Measurements from ENCODE around the gene RALGDS. TPM values are rescaled to one million over a fixed set of nuclear protein-coding genes. Genes with fewer than 3 reads are reported as not detected.

The RALGDS gene
- total RNA-seq, 2 experiments from 2014 or later = 23.8 to 28.2 TPM

- H3K4me1 ChIP-seq (ENCODE audit: insufficient read depth, low read length, poor library complexity, severe bottlenecking) = no peaks in the 10 kb centered on the region
- H3K9me2 ChIP-seq (ENCODE audit: insufficient read depth, low read length) = no peaks in the 10 kb centered on the region
- no peaks in the 10 kb centered on the region for H4K20me1 ChIP-seq (ENCODE audit: insufficient read depth, low read length)
- DNase-seq (ENCODE audit: low spot score) = peak; percentile 42
- intact Hi-C loops (cut with micrococcal nuclease; ENCODE audit: unreplicated experiment) = no loop called here
- no peak overlapping the region for H3K4me3 ChIP-seq (ENCODE audit: low read depth, low read length, poor library complexity, severe bottlenecking)
- no peaks in the 10 kb centered on the region for H3K9me3 ChIP-seq (ENCODE audit: low read length)
- no peak overlapping the region for H3K4me2 ChIP-seq (ENCODE audit: low read length)
- ChIA-PET POLR2A (no interaction called here), CTCF (ENCODE audit: unreplicated experiment) (no interaction called here)
- no TSS peak for BruUV-seq (replicated peaks)
- H3K27ac ChIP-seq (ENCODE audit: low read depth, low read length, poor library complexity, severe bottlenecking) = no peak overlapping the region
- no peak for TF ChIP-seq EZH2phosphoT487 (IDR thresholded peaks at IDR 0.05; ENCODE audit: borderline replicate concordance, low read depth, low read length)
- peak; percentile 67 for TF ChIP-seq CTCF (conservative IDR thresholded peaks at IDR 0.05; ENCODE audit: low read length)
- H3K36me3 ChIP-seq (ENCODE audit: insufficient read depth, low read length) = peaks cover 87% of the 10 kb centered on the region
- H2AFZ ChIP-seq (ENCODE audit: low read length) = no peak overlapping the region
- no peaks in the 10 kb centered on the region for H3K79me2 ChIP-seq (ENCODE audit: insufficient read depth, low read depth, low read length)
These were observed 72.4 kb downstream of the RALGDS start for GRCh38 chr9:133048595-133048994.

Small RNA genes lying within 50 kb of the gene (microRNA-seq; reads per million reads assigned to microRNA genes)
- gene MIR6877 (ENCODE audit: borderline replicate concordance) = 5.3 reads per million

Small RNA genes lying within 50 kb of the gene (small RNA-seq; reads per million reads assigned to genes)
- not detected for gene MIR6877

Other genes with a start within 250 kb of the RALGDS start
- gene AK8, start 243.0 kb downstream of the RALGDS start, total RNA-seq (2014; rRNA removed; shearing (Covaris generic)) = not detected in 2 replicates
- gene AK8, start 243.0 kb downstream of the RALGDS start, total RNA-seq (2022) = 0.27 TPM in 1 of 2 replicates, not detected in the other
- 0.72 and 1.1 TPM in 2 replicates for gene SPACA9, start 242.3 kb downstream of the RALGDS start, total RNA-seq (2014; rRNA removed; shearing (Covaris generic))
- gene SPACA9, start 242.3 kb downstream of the RALGDS start, total RNA-seq (2022) = 5.7 and 6.4 TPM in 2 replicates
- 17.9 and 28.7 TPM in 2 replicates for gene TSC1, start 176.6 kb downstream of the RALGDS start, total RNA-seq (2014; rRNA removed; shearing (Covaris generic))
- 66.2 and 78.7 TPM in 2 replicates for gene TSC1, start 176.6 kb downstream of the RALGDS start, total RNA-seq (2022)
- 0.50 TPM in 1 of 2 replicates, not detected in the other for gene GFI1B, start 142.5 kb downstream of the RALGDS start, total RNA-seq (2014; rRNA removed; shearing (Covaris generic))
- 3.3 and 4.9 TPM in 2 replicates for gene GFI1B, start 142.5 kb downstream of the RALGDS start, total RNA-seq (2022)
- gene GTF3C5, start 90.2 kb downstream of the RALGDS start, total RNA-seq (2014; rRNA removed; shearing (Covaris generic)) = 91.9 and 97.0 TPM in 2 replicates
- 90.3 and 91.6 TPM in 2 replicates for gene GTF3C5, start 90.2 kb downstream of the RALGDS start, total RNA-seq (2022)
- gene CEL, start 59.3 kb downstream of the RALGDS start, total RNA-seq (2014; rRNA removed; shearing (Covaris generic)) = 0.39 and 1.2 TPM in 2 replicates
- 1.4 and 1.8 TPM in 2 replicates for gene CEL, start 59.3 kb downstream of the RALGDS start, total RNA-seq (2022)
- gene GBGT1, start 42.7 kb upstream of the RALGDS start, total RNA-seq (2014; rRNA removed; shearing (Covaris generic)) = 2.1 and 2.6 TPM in 2 replicates
- 3.9 and 5.9 TPM in 2 replicates for gene GBGT1, start 42.7 kb upstream of the RALGDS start, total RNA-seq (2022)
- gene OBP2B, start 88.0 kb upstream of the RALGDS start, total RNA-seq (2014; rRNA removed; shearing (Covaris generic)) = not detected in 2 replicates
- gene OBP2B, start 88.0 kb upstream of the RALGDS start, total RNA-seq (2022) = not detected in 2 replicates
- not detected in 2 replicates for gene ABO, start 154.0 kb upstream of the RALGDS start, total RNA-seq (2014; rRNA removed; shearing (Covaris generic))
- not detected in 2 replicates for gene ABO, start 154.0 kb upstream of the RALGDS start, total RNA-seq (2022)
- gene SURF6, start 214.9 kb upstream of the RALGDS start, total RNA-seq (2014; rRNA removed; shearing (Covaris generic)) = 19.2 and 33.9 TPM in 2 replicates
- gene SURF6, start 214.9 kb upstream of the RALGDS start, total RNA-seq (2022) = 21.0 and 27.8 TPM in 2 replicates
- 39.6 and 62.1 TPM in 2 replicates for gene MED22, start 226.9 kb upstream of the RALGDS start, total RNA-seq (2014; rRNA removed; shearing (Covaris generic))
- gene MED22, start 226.9 kb upstream of the RALGDS start, total RNA-seq (2022) = 48.7 and 52.0 TPM in 2 replicates
- 2,961 and 2,981 TPM in 2 replicates for gene RPL7A, start 227.0 kb upstream of the RALGDS start, total RNA-seq (2014; rRNA removed; shearing (Covaris generic))
- gene RPL7A, start 227.0 kb upstream of the RALGDS start, total RNA-seq (2022) = 2,867 and 2,915 TPM in 2 replicates
- gene SURF1, start 235.2 kb upstream of the RALGDS start, total RNA-seq (2014; rRNA removed; shearing (Covaris generic)) = 22.9 and 34.6 TPM in 2 replicates
- gene SURF1, start 235.2 kb upstream of the RALGDS start, total RNA-seq (2022) = 34.2 and 38.9 TPM in 2 replicates
- 19.0 and 32.5 TPM in 2 replicates for gene SURF2, start 235.3 kb upstream of the RALGDS start, total RNA-seq (2014; rRNA removed; shearing (Covaris generic))
- 13.2 and 19.7 TPM in 2 replicates for gene SURF2, start 235.3 kb upstream of the RALGDS start, total RNA-seq (2022)

Data from OCI-LY7 (cell line).